CD4-positive, alpha-beta T cell (primary cell): ENCODE measurements around the gene IL9R. TPM values are rescaled to one million over a fixed set of nuclear protein-coding genes. Genes with fewer than 3 reads are reported as not detected.
A peak's percentile ranks its signal among the peaks of the same experiment; 100 is the strongest.
"Not testable (repeated sequence)": the region's sequence is repeated elsewhere in the genome, so short reads cannot be mapped to it uniquely, and the experiment has no call there.

Experiments
- ATAC-seq: fragments of 200-7000 bp; cut with Tn5 transposase; one replicate; pipeline ENCODE4 v1.10.0; 2022; ENCODE audit warnings: mild to moderate bottlenecking; ENCODE audit not compliant: poor library complexity
- CTCF ChIA-PET: fragments of 350-600 bp; sonication (Branson Sonifier 250); formaldehyde crosslinking; loops from one replicate; lab custom pipeline; 2021; ENCODE audit warnings: antibody characterized with exemption, inconsistent platforms; lab: Charles Lee
- POLR2A ChIA-PET: fragments of 350-600 bp; sonication (Branson Sonifier 250); formaldehyde crosslinking; loops from one replicate; lab custom pipeline; 2021; ENCODE audit warnings: antibody characterized with exemption, inconsistent platforms; lab: Charles Lee
- DNase-seq, 14 experiments: peaks; one replicate each; pipeline ENCODE4 v3.0.0-alpha.2; 2013 to 2020; ENCODE audit warnings: mixed read lengths in 2 of 14
- H3K27ac ChIP-seq, 2 donors: one replicate each; pipeline versions ENCODE4 v1.5.1 to v1.7.0; 2013; ENCODE audit warnings: low read length in 2 of 2, low read depth in 1 of 2, mild to moderate bottlenecking in 1 of 2
- H3K27me3 ChIP-seq, 2 experiments: 1 replicate in 1 of 2; 2 replicates in 1 of 2; pipeline versions ENCODE4 v1.6.1 to v1.7.0; 2013; ENCODE audit warnings: low read length in 2 of 2, control low read depth in 1 of 2, mild to moderate bottlenecking in 1 of 2, moderate library complexity in 1 of 2; ENCODE audit not compliant: insufficient read depth in 2 of 2, control insufficient read depth in 1 of 2
- H3K36me3 ChIP-seq: one replicate; pipeline ENCODE4 v1.6.1; 2013; ENCODE audit warnings: low read length, control low read depth; ENCODE audit not compliant: insufficient read depth
- H3K4me1 ChIP-seq: one replicate; pipeline ENCODE4 v1.6.1; 2013; ENCODE audit warnings: low read length, control low read depth; ENCODE audit not compliant: insufficient read depth
- H3K4me3 ChIP-seq: one replicate; pipeline ENCODE4 v1.5.1; 2013; ENCODE audit warnings: mild to moderate bottlenecking, low read length, moderate library complexity
- H3K9me3 ChIP-seq, 2 experiments: 1 replicate in 1 of 2; 2 replicates in 1 of 2; pipeline versions ENCODE4 v1.6.1 to v1.7.0; 2013; ENCODE audit warnings: low read length in 2 of 2, mild to moderate bottlenecking in 2 of 2, control low read depth in 1 of 2, moderate library complexity in 1 of 2; ENCODE audit not compliant: control insufficient read depth in 1 of 2, insufficient read depth in 1 of 2
- H3K27ac Mint-ChIP-seq: one replicate; pipeline ENCODE4 v1.8.0; 2020; ENCODE audit warnings: mixed read lengths
- H3K27me3 Mint-ChIP-seq: one replicate; pipeline ENCODE4 v1.8.0; 2021; ENCODE audit warnings: mixed read lengths
- H3K36me3 Mint-ChIP-seq: one replicate; pipeline ENCODE4 v1.8.0; 2021; ENCODE audit warnings: low read depth, mixed read lengths
- H3K4me1 Mint-ChIP-seq: one replicate; pipeline ENCODE4 v1.8.0; 2021; ENCODE audit warnings: low read depth, mixed read lengths
- H3K4me3 Mint-ChIP-seq: one replicate; pipeline ENCODE4 v1.8.0; 2020; ENCODE audit warnings: mild to moderate bottlenecking, mixed read lengths
- H3K9me3 Mint-ChIP-seq: one replicate; pipeline ENCODE4 v1.8.0; 2020; ENCODE audit warnings: mixed read lengths
- intact Hi-C, 2 experiments: fragments of 100-400 bp; cut with DNase I in 1 of 2; cut with micrococcal nuclease in 1 of 2; formaldehyde crosslinking; loops; one replicate each; pipeline versions ENCODE4 v1.15.1 to v1.9.0; 2023 to 2025; cut with DNase I, micrococcal nuclease
- total RNA-seq, 174 experiments: library from RNA in 2 of 174; stranded (reverse) in 2 of 174; gene quantifications; one replicate each; pipeline ENCODE4 v1.2.3 and lab custom pipeline; 2021 to 2026

Gene IL9R
- total RNA-seq, 2 experiments from 2014 or later, result 0.69 to 1.1 TPM

DNA sequence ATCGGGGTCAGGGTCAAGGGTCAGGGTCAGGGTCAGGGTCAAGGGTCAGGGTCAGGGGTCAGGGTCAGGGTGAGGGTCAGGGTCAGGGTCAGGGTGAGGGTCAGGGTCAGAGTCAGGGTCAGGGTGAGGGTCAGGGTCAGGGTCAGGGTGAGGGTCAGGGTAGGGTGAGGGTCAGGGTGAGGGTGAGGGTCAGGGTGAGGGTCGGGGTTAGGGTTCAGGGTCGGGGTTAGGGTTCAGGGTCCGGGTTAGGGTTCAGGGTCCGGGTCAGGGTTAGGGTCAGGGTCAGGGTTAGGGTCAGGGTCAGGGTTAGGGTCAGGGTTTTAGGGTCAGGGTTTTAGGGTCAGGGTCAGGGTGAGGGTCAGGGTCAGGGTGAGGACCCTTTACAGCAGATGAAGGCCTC is 22.4 kb downstream of the IL9R start:
- POLR2A ChIA-PET, DNase-seq, H3K4me1 ChIP-seq, H3K27me3 ChIP-seq, H3K4me1 Mint-ChIP-seq, H3K9me3 ChIP-seq, H3K27me3 Mint-ChIP-seq, CTCF ChIA-PET, H3K27ac ChIP-seq, ATAC-seq, H3K4me3 Mint-ChIP-seq, H3K36me3 Mint-ChIP-seq, H3K4me3 ChIP-seq, H3K36me3 ChIP-seq, H3K27ac Mint-ChIP-seq, H3K9me3 Mint-ChIP-seq, intact Hi-C loops: not testable (repeated sequence)

DNA sequence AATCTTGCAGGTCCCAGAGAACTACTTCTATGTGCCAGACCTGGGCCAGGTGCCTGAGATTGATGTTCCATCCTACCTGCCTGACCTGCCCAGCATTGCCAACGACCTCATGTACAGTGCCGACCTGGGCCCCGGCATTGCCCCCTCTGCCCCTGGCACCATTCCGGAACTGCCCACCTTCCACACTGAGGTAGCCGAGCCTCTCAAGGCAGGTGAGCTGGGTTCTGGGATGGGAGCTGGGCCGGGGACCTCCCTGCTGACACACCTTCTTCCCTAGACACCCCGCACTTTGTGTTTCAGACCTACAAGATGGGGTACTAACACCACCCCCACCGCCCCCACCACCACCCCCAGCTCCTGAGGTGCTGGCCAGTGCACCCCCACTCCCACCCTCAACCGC is 25.5 kb downstream of the IL9R start:
- intact Hi-C loops, H3K9me3 Mint-ChIP-seq, H3K4me1 ChIP-seq, H3K27me3 ChIP-seq, H3K4me3 ChIP-seq, H3K36me3 ChIP-seq, H3K36me3 Mint-ChIP-seq, POLR2A ChIA-PET, H3K9me3 ChIP-seq, H3K4me3 Mint-ChIP-seq, H3K4me1 Mint-ChIP-seq, CTCF ChIA-PET, ATAC-seq, H3K27ac ChIP-seq, H3K27me3 Mint-ChIP-seq, DNase-seq, H3K27ac Mint-ChIP-seq: not testable (repeated sequence)

DNA sequence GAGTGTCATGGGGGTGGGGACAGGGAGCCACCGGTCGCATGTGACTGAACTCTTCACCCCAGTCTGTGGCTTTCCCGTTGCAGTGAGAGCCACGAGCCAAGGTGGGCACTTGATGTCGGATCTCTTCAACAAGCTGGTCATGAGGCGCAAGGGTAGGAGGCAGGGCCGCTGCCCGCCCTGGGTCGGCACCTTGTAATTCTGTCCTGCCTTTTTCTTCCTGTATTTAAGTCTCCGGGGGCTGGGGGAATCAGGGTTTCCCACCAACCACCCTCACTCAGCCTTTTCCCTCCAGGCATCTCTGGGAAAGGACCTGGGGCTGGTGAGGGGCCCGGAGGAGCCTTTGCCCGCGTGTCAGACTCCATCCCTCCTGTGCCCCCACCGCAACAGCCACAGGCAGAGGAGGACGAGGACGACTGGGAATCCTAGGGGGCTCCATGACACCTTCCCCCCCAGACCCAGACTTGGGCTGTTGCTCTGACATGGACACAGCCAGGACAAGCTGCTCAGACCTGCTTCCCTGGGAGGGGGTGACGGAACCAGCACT is 27.5 kb downstream of the IL9R start:
- H3K27me3 ChIP-seq, H3K36me3 Mint-ChIP-seq, intact Hi-C loops, H3K4me3 ChIP-seq, H3K4me3 Mint-ChIP-seq, DNase-seq, H3K4me1 Mint-ChIP-seq, H3K27me3 Mint-ChIP-seq, H3K4me1 ChIP-seq, CTCF ChIA-PET, H3K9me3 ChIP-seq, H3K27ac ChIP-seq, H3K27ac Mint-ChIP-seq, H3K9me3 Mint-ChIP-seq, ATAC-seq, POLR2A ChIA-PET, H3K36me3 ChIP-seq: not testable (repeated sequence)

GRCh38 chrX:156028653-156029237 is 31.2 kb downstream of the IL9R start:
- H3K9me3 ChIP-seq, ATAC-seq, CTCF ChIA-PET, H3K4me3 ChIP-seq, H3K4me1 ChIP-seq, H3K36me3 Mint-ChIP-seq, H3K27me3 ChIP-seq, DNase-seq, intact Hi-C loops, H3K27me3 Mint-ChIP-seq, H3K27ac ChIP-seq, H3K27ac Mint-ChIP-seq, H3K36me3 ChIP-seq, H3K4me1 Mint-ChIP-seq, H3K9me3 Mint-ChIP-seq, H3K4me3 Mint-ChIP-seq, POLR2A ChIA-PET: not testable (repeated sequence)

DNA sequence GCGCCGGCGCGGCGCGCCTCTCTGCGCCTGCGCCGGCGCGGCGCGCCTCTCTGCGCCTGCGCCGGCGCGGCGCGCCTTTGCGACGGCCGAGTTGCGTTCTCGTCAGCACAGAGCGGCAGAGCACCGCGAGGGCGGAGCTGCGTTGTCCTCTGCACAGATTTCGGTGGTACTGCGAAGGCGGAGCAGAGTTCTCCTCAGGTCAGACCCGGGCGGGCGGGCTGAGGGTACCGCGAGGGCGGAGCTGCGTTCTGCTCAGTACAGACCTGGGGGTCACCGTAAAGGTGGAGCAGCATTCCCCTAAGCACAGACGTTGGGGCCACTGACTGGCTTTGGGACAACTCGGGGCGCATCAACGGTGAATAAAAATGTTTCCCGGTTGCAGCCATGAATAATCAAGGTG is 31.8 kb downstream of the IL9R start:
- intact Hi-C loops, H3K27ac ChIP-seq, H3K27ac Mint-ChIP-seq, H3K4me1 ChIP-seq, CTCF ChIA-PET, H3K36me3 Mint-ChIP-seq, DNase-seq, H3K4me1 Mint-ChIP-seq, H3K27me3 Mint-ChIP-seq, H3K9me3 Mint-ChIP-seq, H3K4me3 ChIP-seq, H3K36me3 ChIP-seq, H3K9me3 ChIP-seq, H3K27me3 ChIP-seq, H3K4me3 Mint-ChIP-seq, ATAC-seq, POLR2A ChIA-PET: not testable (repeated sequence)

DNA sequence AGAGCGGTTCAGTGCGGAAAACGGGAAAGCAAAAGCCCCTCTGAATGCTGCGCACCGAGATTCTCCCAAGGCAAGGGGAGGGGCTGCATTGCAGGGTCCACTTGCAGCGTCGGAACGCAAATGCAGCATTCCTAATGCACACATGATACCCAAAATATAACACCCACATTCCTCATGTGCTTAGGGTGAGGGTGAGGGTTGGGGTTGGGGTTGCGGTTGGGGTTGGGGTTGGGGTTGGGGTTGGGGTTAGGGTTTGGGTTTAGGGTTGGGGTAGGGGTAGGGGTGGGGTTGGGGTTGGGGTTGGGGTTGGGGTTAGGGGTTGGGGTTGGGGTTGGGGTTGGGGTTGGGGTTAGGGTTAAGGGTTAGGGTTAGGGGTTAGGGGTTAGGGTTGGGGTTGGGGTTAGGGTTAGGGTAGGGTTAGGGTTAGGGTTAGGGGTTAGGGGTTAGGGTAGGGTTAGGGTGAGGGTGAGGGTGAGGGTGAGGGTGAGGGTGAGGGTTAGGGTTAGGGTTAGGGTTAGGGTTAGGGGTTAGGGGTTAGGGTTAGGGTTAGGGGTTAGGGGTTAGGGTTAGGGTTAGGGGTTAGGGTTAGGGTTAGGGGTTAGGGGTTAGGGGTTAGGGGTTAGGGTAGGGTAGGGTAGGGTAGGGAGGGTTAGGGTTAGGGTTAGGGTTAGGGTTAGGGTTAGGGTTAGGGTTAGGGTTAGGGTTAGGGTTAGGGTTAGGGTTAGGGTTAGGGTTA is 32.4 kb downstream of the IL9R start:
- H3K27me3 Mint-ChIP-seq, ATAC-seq, H3K36me3 Mint-ChIP-seq, H3K9me3 Mint-ChIP-seq, H3K9me3 ChIP-seq, H3K27ac Mint-ChIP-seq, H3K4me3 Mint-ChIP-seq, intact Hi-C loops, H3K36me3 ChIP-seq, H3K27me3 ChIP-seq, H3K4me3 ChIP-seq, POLR2A ChIA-PET, H3K27ac ChIP-seq, CTCF ChIA-PET, H3K4me1 ChIP-seq, H3K4me1 Mint-ChIP-seq: not testable (repeated sequence)
- peak in 1 of 14 experiments; percentile 16 for DNase-seq

GRCh38 chrX:156030474-156030873 is 33.0 kb downstream of the IL9R start:
- H3K4me3 Mint-ChIP-seq, H3K36me3 Mint-ChIP-seq, H3K27ac Mint-ChIP-seq, H3K9me3 ChIP-seq, ATAC-seq, POLR2A ChIA-PET, H3K4me3 ChIP-seq, H3K36me3 ChIP-seq, H3K27ac ChIP-seq, H3K4me1 Mint-ChIP-seq, H3K27me3 ChIP-seq, H3K9me3 Mint-ChIP-seq, intact Hi-C loops, H3K4me1 ChIP-seq, H3K27me3 Mint-ChIP-seq, CTCF ChIA-PET: not testable (repeated sequence)
- peak in 2 of 14 experiments; percentile 18 to 43 for DNase-seq
